KMS-11 (cell line): ENCODE results near the gene NTM.

Experiments used
- H2AFZ ChIP-seq: fragments of 200-600 bp; sonication (generic); 2 replicates; pipeline ENCODE4 v1.6.1; 2016; ENCODE audit warnings: antibody characterized with exemption, mixed run types, low read depth
- H3K27ac ChIP-seq: fragments of 200-600 bp; sonication (generic); 2 replicates; pipeline ENCODE4 v1.6.1; 2016; ENCODE audit warnings: mild to moderate bottlenecking, mixed run types
- H3K27me3 ChIP-seq: fragments of 200-600 bp; sonication (generic); 2 replicates; pipeline ENCODE4 v1.6.1; 2017; ENCODE audit warnings: mild to moderate bottlenecking, low read depth, mixed run types, moderate library complexity; ENCODE audit not compliant: insufficient read depth
- H3K36me3 ChIP-seq: fragments of 200-600 bp; sonication (generic); 2 replicates; pipeline ENCODE4 v1.6.1; 2017; ENCODE audit warnings: mild to moderate bottlenecking, mixed run types; ENCODE audit not compliant: insufficient read depth
- H3K4me1 ChIP-seq: fragments of 200-600 bp; sonication (generic); 2 replicates; pipeline ENCODE4 v1.6.1; 2016; ENCODE audit warnings: mild to moderate bottlenecking, low read depth, mixed run types; ENCODE audit not compliant: poor library complexity, severe bottlenecking
- H3K4me2 ChIP-seq: fragments of 200-600 bp; sonication (generic); 2 replicates; pipeline ENCODE4 v1.7.0; 2016; ENCODE audit warnings: mild to moderate bottlenecking, mixed run types
- H3K4me3 ChIP-seq: fragments of 200-600 bp; sonication (generic); IDR thresholded peaks from 2 replicates; pipeline ENCODE4 v1.6.1; 2017; ENCODE audit warnings: low read depth, low read length, mixed read lengths; ENCODE audit not compliant: insufficient read depth
- H3K79me2 ChIP-seq: fragments of 200-600 bp; sonication (generic); 2 replicates; pipeline ENCODE4 v1.6.1; 2016; ENCODE audit warnings: low read depth, mixed run types; ENCODE audit not compliant: insufficient read depth
- H3K9ac ChIP-seq: fragments of 200-600 bp; sonication (generic); 2 replicates; pipeline ENCODE4 v1.6.1; 2016; ENCODE audit warnings: mild to moderate bottlenecking, mixed run types
- H4K20me1 ChIP-seq: fragments of 200-600 bp; sonication (generic); 2 replicates; pipeline ENCODE4 v1.6.1; 2016; ENCODE audit warnings: mild to moderate bottlenecking, mixed run types; ENCODE audit not compliant: insufficient read depth
- TF ChIP-seq, protein P1 (sequence below): fragments of 200-600 bp; sonication (generic); conservative IDR thresholded peaks from 2 replicates; pipeline ENCODE4 v1.6.1; 2017; ENCODE audit warnings: low read depth, mild to moderate bottlenecking, antibody characterized with exemption, low read length, moderate library complexity, mixed read lengths

The NTM gene

GRCh38 chr11:131642756-131643531 lies 272.5 kb downstream of the NTM start:
- H2AFZ ChIP-seq = no peak overlapping the region
- no peaks in the 10 kb centered on the region for H3K36me3 ChIP-seq
- no peak overlapping the region for H3K4me3 ChIP-seq
- no peak overlapping the region for H3K27ac ChIP-seq
- no peaks in the 10 kb centered on the region for H3K79me2 ChIP-seq
- H4K20me1 ChIP-seq = no peaks in the 10 kb centered on the region
- H3K9ac ChIP-seq = no peak overlapping the region
- TF ChIP-seq, protein P1, sequence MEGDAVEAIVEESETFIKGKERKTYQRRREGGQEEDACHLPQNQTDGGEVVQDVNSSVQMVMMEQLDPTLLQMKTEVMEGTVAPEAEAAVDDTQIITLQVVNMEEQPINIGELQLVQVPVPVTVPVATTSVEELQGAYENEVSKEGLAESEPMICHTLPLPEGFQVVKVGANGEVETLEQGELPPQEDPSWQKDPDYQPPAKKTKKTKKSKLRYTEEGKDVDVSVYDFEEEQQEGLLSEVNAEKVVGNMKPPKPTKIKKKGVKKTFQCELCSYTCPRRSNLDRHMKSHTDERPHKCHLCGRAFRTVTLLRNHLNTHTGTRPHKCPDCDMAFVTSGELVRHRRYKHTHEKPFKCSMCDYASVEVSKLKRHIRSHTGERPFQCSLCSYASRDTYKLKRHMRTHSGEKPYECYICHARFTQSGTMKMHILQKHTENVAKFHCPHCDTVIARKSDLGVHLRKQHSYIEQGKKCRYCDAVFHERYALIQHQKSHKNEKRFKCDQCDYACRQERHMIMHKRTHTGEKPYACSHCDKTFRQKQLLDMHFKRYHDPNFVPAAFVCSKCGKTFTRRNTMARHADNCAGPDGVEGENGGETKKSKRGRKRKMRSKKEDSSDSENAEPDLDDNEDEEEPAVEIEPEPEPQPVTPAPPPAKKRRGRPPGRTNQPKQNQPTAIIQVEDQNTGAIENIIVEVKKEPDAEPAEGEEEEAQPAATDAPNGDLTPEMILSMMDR = no peak
- H3K27me3 ChIP-seq = no peaks in the 10 kb centered on the region
- no peak overlapping the region for H3K4me2 ChIP-seq
- peaks cover 3% of the 10 kb centered on the region for H3K4me1 ChIP-seq

GRCh38 chr11:131644204-131644795 lies 273.9 kb downstream of the NTM start:
- H2AFZ ChIP-seq = no peak overlapping the region
- H3K36me3 ChIP-seq = no peaks in the 10 kb centered on the region
- no peak overlapping the region for H3K27ac ChIP-seq
- no peaks in the 10 kb centered on the region for H3K79me2 ChIP-seq
- H3K4me2 ChIP-seq = no peak overlapping the region
- H4K20me1 ChIP-seq = no peaks in the 10 kb centered on the region
- no peak overlapping the region for H3K4me3 ChIP-seq
- TF ChIP-seq, protein P1 = no peak
- no peak overlapping the region for H3K9ac ChIP-seq
- no peaks in the 10 kb centered on the region for H3K27me3 ChIP-seq
- H3K4me1 ChIP-seq = peaks cover under 1% of the 10 kb centered on the region

DNA sequence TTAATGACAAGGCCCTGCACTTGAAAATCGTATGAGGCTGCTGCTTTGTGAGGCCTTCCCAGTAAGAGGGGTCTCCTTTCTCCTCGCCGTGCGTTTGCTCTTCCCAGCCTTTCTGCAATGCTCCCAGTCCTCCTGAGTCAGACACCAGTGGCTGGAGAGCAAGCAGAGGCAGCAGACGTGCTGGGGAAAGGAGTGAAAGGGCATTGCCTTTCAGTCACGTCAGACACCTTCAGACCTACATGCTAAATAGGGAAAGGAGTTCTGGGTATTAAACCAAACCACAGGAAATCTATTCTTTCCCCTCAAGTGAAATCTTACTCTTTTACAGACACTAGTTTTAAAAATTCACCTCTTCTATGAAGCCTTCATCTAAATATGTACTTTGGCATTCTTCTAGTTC lies 274.8 kb downstream of the NTM start:
- Histone ChIP-seq H4K20me1 (no peaks in the 10 kb centered on the region), H3K79me2 (no peaks in the 10 kb centered on the region), H3K27me3 (no peaks in the 10 kb centered on the region), H3K36me3 (no peaks in the 10 kb centered on the region), H3K27ac (no peak overlapping the region), H3K4me3 (no peak overlapping the region), H2AFZ (no peak overlapping the region), H3K4me2 (no peak overlapping the region), H3K9ac (no peak overlapping the region), H3K4me1 (no peaks in the 10 kb centered on the region)
- TF ChIP-seq, protein P1 = no peak

- Histone ChIP-seq H3K27me3 (no peaks in the 10 kb centered on the region), H3K4me2 (no peak overlapping the region), H3K79me2 (no peaks in the 10 kb centered on the region), H3K4me1 (no peaks in the 10 kb centered on the region), H3K4me3 (no peak overlapping the region), H3K27ac (no peak overlapping the region), H2AFZ (no peak overlapping the region), H3K36me3 (no peaks in the 10 kb centered on the region), H3K9ac (no peak overlapping the region), H4K20me1 (no peaks in the 10 kb centered on the region)
- TF ChIP-seq, protein P1 = no peak
Measured at GRCh38 chr11:131649856-131650255, 279.4 kb downstream of the NTM start.
